Lower lobe of right lung (tissue), 2 donors: ENCODE data around the gene CIZ1. TPM values are rescaled to one million over a fixed set of nuclear protein-coding genes. Genes with fewer than 3 reads are reported as not detected.

ENCODE experiments used
- ATAC-seq, 2 donors: fragments of 200-7000 bp; cut with Tn5 transposase; one replicate each; pipeline ENCODE4 v1.9.1; 2020 to 2022; ENCODE audit warnings: mild to moderate bottlenecking in 2 of 2, moderate library complexity in 2 of 2
- DNase-seq: peaks from one replicate; pipeline ENCODE4 v3.0.0-alpha.2; 2020
- H3K27ac ChIP-seq: fragments of 200-600 bp; one replicate; pipeline ENCODE4 v1.8.0; 2022
- H3K27me3 ChIP-seq: fragments of 200-600 bp; one replicate; pipeline ENCODE4 v1.8.0; 2022; ENCODE audit warnings: low read depth
- H3K36me3 ChIP-seq: fragments of 200-600 bp; one replicate; pipeline ENCODE4 v1.8.0; 2022; ENCODE audit warnings: mild to moderate bottlenecking
- H3K4me1 ChIP-seq: fragments of 200-600 bp; one replicate; pipeline ENCODE4 v1.8.0; 2022
- H3K4me3 ChIP-seq: fragments of 200-600 bp; one replicate; pipeline ENCODE4 v1.8.0; 2022; ENCODE audit warnings: mild to moderate bottlenecking
- H3K9me3 ChIP-seq: fragments of 200-600 bp; one replicate; pipeline ENCODE4 v1.8.0; 2022
- intact Hi-C: fragments of 100-400 bp; cut with DNase I; formaldehyde crosslinking; loops from one replicate; pipeline ENCODE4 v1.11.0; 2022
- total RNA-seq: library from RNA; stranded (reverse); fragmentation: NEBNext Ultra II Directional; extraction: Animal tissue kit (Norgen Biotek cat#: 25700); gene quantifications from one replicate; pipeline ENCODE4 v1.2.1, GENCODE V29; 2021
- TF ChIP-seq, protein P1 (sequence below): fragments of 200-600 bp; IDR thresholded peaks from one replicate; pipeline ENCODE4 v1.8.0; 2022; ENCODE audit warnings: antibody characterized with exemption, mild to moderate bottlenecking
- donor health status: DM: no; HTN: yes; CAD: no; lungs with severe emphysema.

CIZ1 gene
- total RNA-seq, 1 donor from 2014 or later, result 98.5 TPM

GRCh38 chr9:128164307-128164885, 27.0 kb downstream of the CIZ1 start:
- H3K36me3 ChIP-seq, result peaks cover 65% of the 10 kb centered on the region
- ATAC-seq, result no peak

DNA sequence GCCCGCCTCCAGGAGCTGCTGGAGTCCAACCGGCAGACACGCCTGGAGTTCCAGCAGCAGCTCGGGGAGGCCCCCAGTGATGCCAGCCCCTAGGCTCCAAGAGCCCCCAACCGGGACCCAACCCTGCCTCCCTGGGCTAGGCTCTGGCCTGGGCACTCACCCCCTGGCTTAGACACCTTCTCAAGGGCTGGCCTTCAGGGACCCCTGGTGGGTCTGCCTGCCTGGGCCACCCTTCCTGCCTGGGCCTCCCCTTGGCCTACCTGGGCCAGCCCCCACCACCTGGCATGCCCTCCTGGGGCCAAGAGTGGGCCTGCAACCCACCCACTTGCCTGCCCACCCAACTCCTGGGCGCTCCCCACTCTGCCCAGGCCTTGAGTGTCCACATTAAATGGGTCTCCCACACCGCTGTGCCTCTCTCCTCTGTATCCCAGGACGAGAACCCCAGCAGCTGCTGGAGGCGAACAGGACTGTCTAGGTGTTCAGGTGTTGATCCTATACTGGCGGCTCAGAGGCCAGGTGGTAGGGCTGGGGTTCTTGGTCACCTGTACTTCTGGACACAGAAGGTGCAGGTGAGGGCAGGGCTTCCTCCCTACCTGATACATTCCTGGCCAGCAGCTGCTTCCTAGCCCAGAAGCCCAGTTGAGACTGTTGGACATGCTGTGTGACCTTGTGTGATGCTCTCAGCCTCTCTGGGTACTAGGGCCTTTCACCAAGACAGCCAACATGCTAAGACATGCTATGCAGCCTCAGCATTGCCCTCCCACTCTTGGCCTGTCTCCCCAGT, 27.7 kb downstream of the CIZ1 start:
- DNase-seq (no peak), ATAC-seq (no peak)
- H3K27ac ChIP-seq, result no peak overlapping the region
- H3K27me3 ChIP-seq, result no peaks in the 10 kb centered on the region
- H3K4me3 ChIP-seq, result no peak overlapping the region
- peaks cover 18% of the 10 kb centered on the region for H3K4me1 ChIP-seq
- H3K36me3 ChIP-seq, result peaks cover 58% of the 10 kb centered on the region
- intact Hi-C loops, result no loop called here
- TF ChIP-seq, protein P1, sequence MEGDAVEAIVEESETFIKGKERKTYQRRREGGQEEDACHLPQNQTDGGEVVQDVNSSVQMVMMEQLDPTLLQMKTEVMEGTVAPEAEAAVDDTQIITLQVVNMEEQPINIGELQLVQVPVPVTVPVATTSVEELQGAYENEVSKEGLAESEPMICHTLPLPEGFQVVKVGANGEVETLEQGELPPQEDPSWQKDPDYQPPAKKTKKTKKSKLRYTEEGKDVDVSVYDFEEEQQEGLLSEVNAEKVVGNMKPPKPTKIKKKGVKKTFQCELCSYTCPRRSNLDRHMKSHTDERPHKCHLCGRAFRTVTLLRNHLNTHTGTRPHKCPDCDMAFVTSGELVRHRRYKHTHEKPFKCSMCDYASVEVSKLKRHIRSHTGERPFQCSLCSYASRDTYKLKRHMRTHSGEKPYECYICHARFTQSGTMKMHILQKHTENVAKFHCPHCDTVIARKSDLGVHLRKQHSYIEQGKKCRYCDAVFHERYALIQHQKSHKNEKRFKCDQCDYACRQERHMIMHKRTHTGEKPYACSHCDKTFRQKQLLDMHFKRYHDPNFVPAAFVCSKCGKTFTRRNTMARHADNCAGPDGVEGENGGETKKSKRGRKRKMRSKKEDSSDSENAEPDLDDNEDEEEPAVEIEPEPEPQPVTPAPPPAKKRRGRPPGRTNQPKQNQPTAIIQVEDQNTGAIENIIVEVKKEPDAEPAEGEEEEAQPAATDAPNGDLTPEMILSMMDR, result no peak
- H3K9me3 ChIP-seq, result no peaks in the 10 kb centered on the region

More at GRCh38 chr9:128164307-128164885, 27.0 kb downstream of the CIZ1 start:
- H3K27me3 ChIP-seq, result no peaks in the 10 kb centered on the region
- H3K9me3 ChIP-seq, result no peaks in the 10 kb centered on the region
- no peak for DNase-seq
- TF ChIP-seq, protein P1, result no peak
- no peak overlapping the region for H3K27ac ChIP-seq
- intact Hi-C loops, result no loop called here
- no peak overlapping the region for H3K4me3 ChIP-seq
- peaks cover 15% of the 10 kb centered on the region for H3K4me1 ChIP-seq

- TF ChIP-seq, protein P1, result no peak
- H3K27me3 ChIP-seq, result no peaks in the 10 kb centered on the region
- intact Hi-C loops, result no loop called here
- H3K4me3 ChIP-seq, result no peak overlapping the region
- peaks cover 18% of the 10 kb centered on the region for H3K4me1 ChIP-seq
- H3K9me3 ChIP-seq, result no peaks in the 10 kb centered on the region
- H3K27ac ChIP-seq, result no peak overlapping the region
- no peak for DNase-seq
- peaks cover 52% of the 10 kb centered on the region for H3K36me3 ChIP-seq
- ATAC-seq, result no peak
Measured at GRCh38 chr9:128163027-128163515, 28.3 kb downstream of the CIZ1 start.

- no peaks in the 10 kb centered on the region for H3K9me3 ChIP-seq
- peaks cover 45% of the 10 kb centered on the region for H3K36me3 ChIP-seq
- TF ChIP-seq, protein P1, result no peak
Measured at GRCh38 chr9:128162215-128163026, 29.0 kb downstream of the CIZ1 start.

GRCh38 chr9:128161215-128161902, 30.0 kb downstream of the CIZ1 start:
- no peaks in the 10 kb centered on the region for H3K9me3 ChIP-seq
- no peak for DNase-seq
- H3K4me1 ChIP-seq, result peaks cover 18% of the 10 kb centered on the region
- intact Hi-C loops, result no loop called here
- TF ChIP-seq, protein P1, result no peak
- peaks cover 35% of the 10 kb centered on the region for H3K36me3 ChIP-seq
- no peaks in the 10 kb centered on the region for H3K27me3 ChIP-seq
- no peak overlapping the region for H3K27ac ChIP-seq
- no peak for ATAC-seq
- H3K4me3 ChIP-seq, result no peak overlapping the region

More at GRCh38 chr9:128162215-128163026, 29.0 kb downstream of the CIZ1 start:
- DNase-seq (no peak), ATAC-seq (no peak)
- peaks cover 18% of the 10 kb centered on the region for H3K4me1 ChIP-seq
- H3K4me3 ChIP-seq, result no peak overlapping the region
- H3K27me3 ChIP-seq, result no peaks in the 10 kb centered on the region
- no peak overlapping the region for H3K27ac ChIP-seq
- intact Hi-C loops, result no loop called here
